Caco-2 (cell line): ENCODE data around the gene THAP4. TPM values are rescaled to one million over a fixed set of nuclear protein-coding genes. Genes with fewer than 3 reads are reported as not detected.

ENCODE experiments used
- Bru-seq: library from RNA; stranded (reverse); fragments of 400-500 nt; gene quantifications from one replicate; lab custom pipeline; 2021; lab: Mats Ljungman, UMichigan
- BruChase-seq, 2 experiments: library from RNA; stranded (reverse); fragments of 400-500 nt; gene quantifications; one replicate each; lab custom pipeline; 2021; lab: Mats Ljungman, UMichigan
- BruUV-seq: library from RNA; stranded (reverse); fragments of 400-500 nt; replicated peaks from 2 replicates; lab custom pipeline; 2021; lab: Mats Ljungman, UMichigan
- CTCF ChIA-PET: fragments of 300-600 bp; sonication (Branson Sonifier 250); formaldehyde crosslinking; loops from one replicate; lab custom pipeline; 2022; ENCODE audit warnings: antibody characterized with exemption; lab: Charles Lee
- POLR2A ChIA-PET: fragments of 300-600 bp; sonication (Branson Sonifier 250); formaldehyde crosslinking; loops from one replicate; lab custom pipeline; 2022; ENCODE audit warnings: antibody characterized with exemption; lab: Charles Lee
- DNase-seq, 2 experiments: peaks; one replicate each; pipeline versions ENCODE4 v3.0.0 to v3.0.0-alpha.2; 2020 to 2022
- H3K27me3 ChIP-seq: replicated peaks from 2 replicates; pipeline ENCODE4 v1.6.0; 2011; ENCODE audit warnings: low read length; ENCODE audit not compliant: control insufficient read depth, insufficient read depth
- H3K36me3 ChIP-seq: 2 replicates; pipeline ENCODE4 v1.5.1; 2011; ENCODE audit warnings: low read length; ENCODE audit not compliant: control insufficient read depth, insufficient read depth
- H3K4me1 ChIP-seq: fragments of 250-450 bp; sonication (Bioruptor Pico); 2 replicates; pipeline ENCODE4 v1.5.1; 2020; ENCODE audit warnings: mild to moderate bottlenecking
- H3K4me3 ChIP-seq: 2 replicates; pipeline ENCODE4 v1.5.1; 2011; ENCODE audit warnings: low read depth, mild to moderate bottlenecking, control low read depth, low read length
- H3K9me3 ChIP-seq: fragments of 250-450 bp; sonication (Bioruptor Pico); 2 replicates; pipeline ENCODE4 v1.5.1; 2020; ENCODE audit warnings: mild to moderate bottlenecking, moderate library complexity
- H3K27ac Mint-ChIP-seq: one replicate; pipeline ENCODE4 v1.8.0; 2022; ENCODE audit warnings: mixed read lengths; ENCODE audit not compliant: unreplicated experiment
- H3K27me3 Mint-ChIP-seq: one replicate; pipeline ENCODE4 v1.8.0; 2022; ENCODE audit warnings: mixed read lengths; ENCODE audit not compliant: insufficient read depth, unreplicated experiment
- H3K36me3 Mint-ChIP-seq: one replicate; pipeline ENCODE4 v1.8.0; 2022; ENCODE audit warnings: mild to moderate bottlenecking, mixed read lengths; ENCODE audit not compliant: insufficient read depth, unreplicated experiment
- H3K4me1 Mint-ChIP-seq: one replicate; pipeline ENCODE4 v1.8.0; 2022; ENCODE audit warnings: low read depth, mixed read lengths; ENCODE audit not compliant: unreplicated experiment
- H3K4me3 Mint-ChIP-seq: one replicate; pipeline ENCODE4 v1.8.0; 2022; ENCODE audit warnings: mild to moderate bottlenecking, moderate library complexity, mixed read lengths; ENCODE audit not compliant: unreplicated experiment
- H3K9me3 Mint-ChIP-seq: one replicate; pipeline ENCODE4 v1.8.0; 2022; ENCODE audit warnings: mixed read lengths; ENCODE audit not compliant: unreplicated experiment
- intact Hi-C: fragments of 100-400 bp; cut with micrococcal nuclease; formaldehyde crosslinking; loops from one replicate; pipeline ENCODE4 v1.10.0; 2022; ENCODE audit not compliant: unreplicated experiment
- long read RNA-seq: library from polyadenylated mRNA; stranded (forward); transcript quantifications from one replicate; pipeline ENCODE4 v2.0.0, GENCODE V29; 2022
- total RNA-seq: library from RNA; stranded (reverse); gene quantifications from 2 replicates; pipeline ENCODE4 v1.2.3, GENCODE V29; 2022
- TF ChIP-seq, protein P1 (sequence below), 2 experiments: fragments of 200-600 bp in 1 of 2; IDR thresholded peaks; 1 replicate in 1 of 2; 2 replicates in 1 of 2; pipeline versions ENCODE4 v1.5.1 to v1.8.0; 2011 to 2022; ENCODE audit warnings: antibody characterized with exemption in 1 of 2, control low read depth in 1 of 2, inconsistent platforms in 1 of 2, low read depth in 1 of 2, low read length in 1 of 2, mild to moderate bottlenecking in 1 of 2, moderate library complexity in 1 of 2; ENCODE audit not compliant: insufficient read depth in 1 of 2, severe bottlenecking in 1 of 2, unreplicated experiment in 1 of 2

Gene THAP4, protein sequence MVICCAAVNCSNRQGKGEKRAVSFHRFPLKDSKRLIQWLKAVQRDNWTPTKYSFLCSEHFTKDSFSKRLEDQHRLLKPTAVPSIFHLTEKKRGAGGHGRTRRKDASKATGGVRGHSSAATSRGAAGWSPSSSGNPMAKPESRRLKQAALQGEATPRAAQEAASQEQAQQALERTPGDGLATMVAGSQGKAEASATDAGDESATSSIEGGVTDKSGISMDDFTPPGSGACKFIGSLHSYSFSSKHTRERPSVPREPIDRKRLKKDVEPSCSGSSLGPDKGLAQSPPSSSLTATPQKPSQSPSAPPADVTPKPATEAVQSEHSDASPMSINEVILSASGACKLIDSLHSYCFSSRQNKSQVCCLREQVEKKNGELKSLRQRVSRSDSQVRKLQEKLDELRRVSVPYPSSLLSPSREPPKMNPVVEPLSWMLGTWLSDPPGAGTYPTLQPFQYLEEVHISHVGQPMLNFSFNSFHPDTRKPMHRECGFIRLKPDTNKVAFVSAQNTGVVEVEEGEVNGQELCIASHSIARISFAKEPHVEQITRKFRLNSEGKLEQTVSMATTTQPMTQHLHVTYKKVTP
- total RNA-seq (34.7 and 37.2 TPM in 2 replicates), Bru-seq, nascent RNA (percentile 59 among the genes with signal in this experiment), BruChase-seq, experiment 1, labeled RNA remaining after a 2-hour chase (percentile 60 among the genes with signal in this experiment), BruChase-seq, experiment 2, labeled RNA remaining after a 6-hour chase (percentile 62 among the genes with signal in this experiment)
- long read RNA-seq, transcript THAP4-204 (6 exons, 2,367 nt): major isoform, 21 of 50 reads
- long read RNA-seq, partial matches to known transcripts: 24 of 50 reads
- long read RNA-seq, other reads (novel, unspliced or antisense): 5 of 50 reads

DNA sequence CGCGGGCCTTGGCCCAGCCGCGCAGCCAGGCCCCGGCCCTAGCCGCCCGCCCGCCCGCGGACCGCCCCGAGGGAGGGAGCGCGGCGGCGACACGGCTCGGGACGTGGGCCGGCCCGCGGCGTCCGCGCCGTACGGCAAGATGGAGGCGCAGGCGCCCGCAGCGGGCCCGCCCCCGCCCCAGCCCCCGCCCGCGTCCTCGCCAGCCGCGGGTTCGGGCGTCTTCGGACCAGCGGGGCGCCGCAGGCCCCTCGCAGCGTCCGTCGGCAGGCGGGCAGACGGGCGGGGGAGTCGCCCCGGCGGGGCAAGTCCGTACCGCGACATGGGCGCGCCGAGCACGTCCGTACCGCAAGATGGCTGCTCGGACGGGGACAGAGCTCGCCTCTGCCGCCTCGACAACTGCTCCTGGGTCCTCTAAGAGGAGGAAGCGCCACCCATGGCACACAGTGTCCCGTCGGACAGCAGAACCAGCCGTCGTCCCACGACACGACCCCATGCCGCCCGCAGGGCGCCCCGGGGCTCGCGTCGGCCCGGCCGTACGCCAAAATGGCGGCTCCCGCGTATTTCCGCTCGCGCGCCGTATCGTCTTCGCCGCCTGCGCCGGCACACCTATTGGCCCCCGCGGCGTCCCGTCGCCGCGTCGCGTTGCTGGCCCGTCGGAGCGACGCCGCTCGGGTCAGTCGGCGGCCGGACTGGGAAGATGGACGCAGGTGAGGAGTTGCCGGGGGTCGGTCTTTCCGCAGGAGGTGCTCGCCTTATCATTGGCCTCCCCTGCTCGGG, at the start of gene THAP4, which contains the start of gene ATG4B:
THAP4 (minus strand) TSS at position 141 of the 777 bp plus-strand sequence. CDS start 141 bp downstream, outside the sequence.
ATG4B (plus strand) TSS at position 676 of the 777 bp plus-strand sequence; CDS start at position 698, 22 bp downstream.
- peak within 1 kb of the TSS; percentile 67 for H3K4me3 ChIP-seq
- ChIA-PET POLR2A (no interaction called here), CTCF (no interaction called here)
- no TSS peak for BruUV-seq
- peaks cover 5% of the 10 kb centered on the region for H3K36me3 ChIP-seq
- Mint-ChIP-seq H3K27ac (peak within 1 kb of the TSS; percentile 72), H3K27me3 (no peaks in the 10 kb centered on the region), H3K36me3 (peaks cover 41% of the 10 kb centered on the region), H3K4me3 (peak within 1 kb of the TSS; percentile 85), H3K4me1 (peaks cover 9% of the 10 kb centered on the region), H3K9me3 (no peaks in the 10 kb centered on the region)
- TF ChIP-seq, protein P1, sequence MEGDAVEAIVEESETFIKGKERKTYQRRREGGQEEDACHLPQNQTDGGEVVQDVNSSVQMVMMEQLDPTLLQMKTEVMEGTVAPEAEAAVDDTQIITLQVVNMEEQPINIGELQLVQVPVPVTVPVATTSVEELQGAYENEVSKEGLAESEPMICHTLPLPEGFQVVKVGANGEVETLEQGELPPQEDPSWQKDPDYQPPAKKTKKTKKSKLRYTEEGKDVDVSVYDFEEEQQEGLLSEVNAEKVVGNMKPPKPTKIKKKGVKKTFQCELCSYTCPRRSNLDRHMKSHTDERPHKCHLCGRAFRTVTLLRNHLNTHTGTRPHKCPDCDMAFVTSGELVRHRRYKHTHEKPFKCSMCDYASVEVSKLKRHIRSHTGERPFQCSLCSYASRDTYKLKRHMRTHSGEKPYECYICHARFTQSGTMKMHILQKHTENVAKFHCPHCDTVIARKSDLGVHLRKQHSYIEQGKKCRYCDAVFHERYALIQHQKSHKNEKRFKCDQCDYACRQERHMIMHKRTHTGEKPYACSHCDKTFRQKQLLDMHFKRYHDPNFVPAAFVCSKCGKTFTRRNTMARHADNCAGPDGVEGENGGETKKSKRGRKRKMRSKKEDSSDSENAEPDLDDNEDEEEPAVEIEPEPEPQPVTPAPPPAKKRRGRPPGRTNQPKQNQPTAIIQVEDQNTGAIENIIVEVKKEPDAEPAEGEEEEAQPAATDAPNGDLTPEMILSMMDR (IDR thresholded peaks at IDR 0.05; ENCODE audit: insufficient read depth in 1 of 2, low read depth in 1 of 2, low read length in 1 of 2, severe bottlenecking in 1 of 2, unreplicated experiment in 1 of 2): no peak
- H3K4me1 ChIP-seq: no peaks in the 10 kb centered on the region
- no peaks in the 10 kb centered on the region for H3K27me3 ChIP-seq
- intact Hi-C loops: no loop called here
- no peaks in the 10 kb centered on the region; the same call in 1 of the 2 replicates for H3K9me3 ChIP-seq
- DNase-seq: peak; percentile 79 to 83

DNA sequence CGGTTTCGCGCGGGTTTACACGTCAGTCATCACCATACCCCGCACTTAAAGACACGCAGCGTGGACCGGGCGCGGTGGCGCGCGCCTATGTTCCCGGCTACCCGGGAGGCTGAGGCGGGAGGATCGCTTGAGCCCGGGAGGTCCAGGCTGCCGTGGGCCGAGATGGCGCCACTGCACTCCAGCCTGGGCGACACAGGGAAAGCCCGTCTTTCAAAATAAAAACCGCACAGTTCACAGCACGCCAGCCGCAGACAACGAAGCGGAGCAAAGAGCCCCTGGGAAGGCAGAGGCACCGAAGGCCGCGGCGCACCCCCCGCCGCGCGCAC, 49.3 kb upstream of the THAP4 start:
- no peaks in the 10 kb centered on the region for H3K27me3 Mint-ChIP-seq
- intact Hi-C loops: loop anchor here (2.0 kb wide), 1 partner anchor 15 kb away; no protein-coding TSS in a partner anchor

More for the DNA sequence above, 49.3 kb upstream of the THAP4 start:
- BruUV-seq: no TSS peak
- H3K27ac Mint-ChIP-seq: peak overlapping the region; percentile 88
- H3K4me1 Mint-ChIP-seq: no peaks in the 10 kb centered on the region
- Histone ChIP-seq H3K4me1 (peaks cover 4% of the 10 kb centered on the region; the same call in 1 of the 2 replicates), H3K9me3 (no peaks in the 10 kb centered on the region), H3K27me3 (no peaks in the 10 kb centered on the region), H3K4me3 (peak overlapping the region; percentile 80), H3K36me3 (peaks cover 1% of the 10 kb centered on the region; the same call in 1 of the 2 replicates)
- peaks cover 42% of the 10 kb centered on the region for H3K36me3 Mint-ChIP-seq
- ChIA-PET POLR2A (interaction anchor here (0.5 to 3.0 kb wide), 7 partner anchors 8 to 330 kb away, joined by 3 to 44 read pairs (median 3); partner anchors contain the start of genes D2HGDH, FARP2 and ING5), CTCF (interaction anchor here (1.0 kb wide), 2 partner anchors 16 to 192 kb away, joined by 3 to 7 read pairs; partner anchors contain the start of gene ING5)
- TF ChIP-seq, protein P1 (IDR thresholded peaks at IDR 0.05; ENCODE audit: insufficient read depth in 1 of 2, low read depth in 1 of 2, low read length in 1 of 2, severe bottlenecking in 1 of 2, unreplicated experiment in 1 of 2): no peak
- peak overlapping the region; percentile 91 for H3K4me3 Mint-ChIP-seq
- no peak for DNase-seq
- H3K9me3 Mint-ChIP-seq: no peaks in the 10 kb centered on the region
